Body of pancreas (tissue), 4 donors: Measurements from ENCODE around the gene HERC5.

Source experiments
- CTCF ChIP-seq, 7 experiments: fragments of 450-650 bp in 4 of 7; fragments of 200-600 bp in 3 of 7; sonication (generic) in 3 of 7; IDR thresholded peaks; one replicate each; pipeline ENCODE4 v1.5.1; 2016 to 2019; ENCODE audit warnings: antibody characterized with exemption in 7 of 7
- POLR2A ChIP-seq, 3 donors: fragments of 450-650 bp; IDR thresholded peaks; one replicate each; pipeline ENCODE4 v1.6.1; 2016; ENCODE audit warnings: antibody characterized with exemption in 3 of 3, mild to moderate bottlenecking in 2 of 3

GRCh38 chr4:88413801-88414200 lies 43.1 kb upstream of the HERC5 start:
- TF ChIP-seq CTCF (IDR thresholded peaks at IDR 0.05) (no peak), POLR2A (IDR thresholded peaks at IDR 0.05) (no peak)
